Activated CD4-positive, CD25-positive, alpha-beta regulatory T cell (primary cell): ENCODE data around the gene MACROD1.

ENCODE experiments used
- DNase-seq, 4 experiments: peaks; one replicate each; lab custom pipeline; 2025; lab: John Stamatoyannopoulos, UW

The MACROD1 gene, protein sequence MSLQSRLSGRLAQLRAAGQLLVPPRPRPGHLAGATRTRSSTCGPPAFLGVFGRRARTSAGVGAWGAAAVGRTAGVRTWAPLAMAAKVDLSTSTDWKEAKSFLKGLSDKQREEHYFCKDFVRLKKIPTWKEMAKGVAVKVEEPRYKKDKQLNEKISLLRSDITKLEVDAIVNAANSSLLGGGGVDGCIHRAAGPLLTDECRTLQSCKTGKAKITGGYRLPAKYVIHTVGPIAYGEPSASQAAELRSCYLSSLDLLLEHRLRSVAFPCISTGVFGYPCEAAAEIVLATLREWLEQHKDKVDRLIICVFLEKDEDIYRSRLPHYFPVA

DNA sequence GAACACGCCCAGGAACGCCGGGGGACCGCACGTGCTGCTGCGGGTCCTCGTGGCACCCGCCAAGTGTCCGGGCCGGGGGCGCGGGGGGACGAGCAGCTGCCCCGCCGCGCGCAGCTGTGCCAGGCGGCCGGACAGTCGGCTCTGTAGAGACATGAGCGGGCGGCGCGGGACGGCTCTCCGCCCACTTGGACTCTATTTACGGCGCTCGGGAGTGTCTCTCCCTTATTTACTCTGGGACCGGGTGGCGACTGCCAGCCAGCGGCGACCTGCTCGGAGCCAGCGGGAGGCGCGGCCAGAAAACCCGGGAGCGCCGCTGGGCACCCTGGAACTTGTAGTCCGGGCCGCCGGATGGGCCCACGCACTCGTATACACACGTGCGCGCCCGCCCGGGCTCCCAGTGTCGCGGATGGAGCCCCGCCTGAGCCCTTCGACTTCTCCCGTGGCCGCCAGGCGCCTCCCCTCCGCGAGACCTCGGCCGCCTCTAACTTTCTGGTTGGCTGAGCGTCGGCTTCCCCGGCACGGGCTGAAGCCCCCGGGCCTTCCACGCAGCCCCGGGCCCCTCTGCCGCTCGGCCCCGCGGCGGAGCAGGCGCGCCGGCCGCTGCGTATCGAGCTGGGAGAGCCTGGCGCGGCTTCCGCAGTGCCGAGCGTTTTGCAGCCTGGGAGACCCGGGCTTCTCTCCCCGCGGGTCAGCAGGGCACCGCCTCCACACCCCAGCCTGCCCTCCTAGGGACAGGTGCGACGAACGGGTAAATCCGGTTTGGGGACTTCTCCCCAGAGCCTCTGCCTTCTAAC is at the start of gene MACROD1:
Gene MACROD1, minus strand, starts transcription at position 272 of the 794 bp plus-strand sequence. Its CDS starts 119 bp downstream, at position 153.
- DNase-seq: peak; percentile 49 to 62 (median 56)

DNA sequence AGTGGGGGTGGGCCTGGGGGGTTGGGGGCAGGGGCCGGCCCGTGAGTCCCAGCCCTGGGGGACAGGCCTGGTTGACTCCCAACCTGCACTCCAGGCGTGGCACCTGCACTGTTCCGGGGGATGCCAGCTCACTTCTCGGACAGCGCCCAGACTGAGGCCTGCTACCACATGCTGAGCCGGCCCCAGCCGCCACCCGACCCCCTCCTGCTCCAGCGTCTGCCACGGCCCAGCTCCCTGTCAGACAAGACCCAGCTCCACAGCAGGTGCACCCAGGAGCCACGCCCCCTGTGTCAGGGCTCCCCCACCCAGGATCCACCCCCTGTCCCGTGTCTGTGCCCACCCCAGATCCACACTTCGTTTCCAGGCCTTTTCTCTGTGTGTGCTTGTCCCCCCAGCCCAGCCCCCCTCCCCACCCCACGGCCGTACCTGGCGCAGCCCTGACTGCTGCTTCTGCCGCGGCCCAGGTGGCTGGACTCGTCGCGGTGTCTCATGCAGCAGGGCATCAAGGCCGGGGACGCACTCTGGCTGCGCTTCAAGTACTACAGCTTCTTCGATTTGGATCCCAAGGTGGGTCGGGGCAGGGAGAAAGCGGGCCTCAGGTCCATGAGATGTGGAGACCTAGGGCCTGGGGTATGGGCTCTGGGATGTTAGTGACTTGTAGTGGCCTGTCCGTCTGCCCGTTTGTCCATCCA is 45.4 kb upstream of the MACROD1 start:
- DNase-seq: no peak

DNA sequence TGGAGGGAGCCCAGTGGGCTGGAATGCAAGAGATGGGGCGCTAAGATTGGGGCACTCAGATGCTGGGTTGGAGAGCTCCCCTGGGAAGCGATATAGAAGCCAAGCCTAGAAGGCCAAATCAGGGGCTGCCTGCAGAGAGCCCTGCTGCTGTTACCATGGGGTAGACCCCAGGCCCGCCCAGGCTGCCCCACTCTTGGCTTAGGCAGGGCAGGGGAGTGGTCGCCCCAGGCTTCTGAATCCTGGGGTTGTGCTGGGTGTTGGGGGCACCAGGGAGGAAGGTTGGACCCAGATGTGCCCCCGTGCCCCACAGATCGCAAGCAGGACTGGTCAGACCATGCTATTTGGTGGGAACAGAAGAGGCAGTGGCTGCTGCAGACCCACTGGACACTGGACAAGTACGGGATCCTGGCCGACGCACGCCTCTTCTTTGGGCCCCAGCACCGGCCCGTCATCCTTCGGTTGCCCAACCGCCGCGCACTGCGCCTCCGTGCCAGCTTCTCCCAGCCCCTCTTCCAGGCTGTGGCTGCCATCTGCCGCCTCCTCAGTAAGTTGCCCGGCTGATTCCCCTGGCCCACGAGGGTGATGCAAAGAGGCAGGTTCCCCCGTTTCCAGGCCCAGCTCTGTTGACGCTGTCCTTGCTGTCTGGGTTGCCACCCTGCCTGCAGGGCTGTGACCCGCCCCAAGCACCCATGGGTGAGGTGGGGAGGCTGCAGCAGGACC is 44.5 kb upstream of the MACROD1 start:
- DNase-seq: no peak

DNA sequence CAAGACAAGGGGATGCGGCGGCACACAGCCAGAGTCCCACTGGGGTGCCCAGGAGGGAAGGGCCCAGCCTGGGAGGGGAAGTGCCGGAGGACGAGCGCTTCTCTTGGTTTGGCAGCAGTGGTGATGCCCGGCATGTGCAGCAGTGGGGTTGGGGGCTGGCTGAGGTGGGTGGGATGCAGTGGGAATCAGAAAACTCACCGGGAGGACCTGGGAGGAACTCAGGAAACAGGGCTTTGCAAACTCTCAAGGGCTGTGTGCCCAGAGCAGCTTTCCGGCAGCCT is 43.6 kb upstream of the MACROD1 start:
- no peak for DNase-seq

DNA sequence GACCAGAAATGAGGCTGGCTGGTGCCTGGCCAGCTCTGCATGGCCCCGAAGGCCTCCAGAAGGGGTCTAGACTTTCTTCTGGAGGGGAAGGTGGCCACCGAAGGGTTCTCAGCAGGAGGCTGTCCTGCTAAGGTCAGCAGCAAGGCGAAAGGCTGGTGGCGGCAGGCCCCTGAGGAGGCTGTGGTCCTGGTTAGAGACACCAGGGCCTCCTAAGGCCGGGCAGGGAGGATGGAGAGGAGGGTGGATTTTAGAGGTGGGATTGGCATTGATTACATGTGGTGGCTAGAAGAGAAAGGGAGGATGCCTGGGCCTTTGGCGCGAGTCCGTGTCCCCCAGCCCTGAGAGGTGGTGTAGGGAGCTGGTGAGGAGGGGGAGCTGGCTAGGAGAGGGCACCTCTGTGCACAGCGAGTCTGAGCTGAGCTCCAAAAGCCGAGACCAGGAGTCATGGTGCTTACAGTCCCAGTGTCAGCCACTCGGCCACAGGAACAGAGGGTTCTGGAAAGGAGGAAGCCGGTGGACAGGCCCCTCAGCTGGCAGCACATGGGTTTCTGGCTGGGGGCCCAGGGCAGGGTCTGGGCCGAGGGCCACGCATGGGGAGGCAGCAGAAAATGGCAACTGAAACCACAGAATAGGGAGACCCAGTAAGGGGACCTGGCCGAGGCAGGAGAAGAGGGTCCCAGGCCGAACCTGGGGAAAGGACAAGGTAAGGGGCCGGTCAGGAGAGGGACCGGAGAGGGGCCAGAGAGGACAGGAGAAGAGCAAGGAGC is 43.1 kb upstream of the MACROD1 start:
- no peak for DNase-seq

DNA sequence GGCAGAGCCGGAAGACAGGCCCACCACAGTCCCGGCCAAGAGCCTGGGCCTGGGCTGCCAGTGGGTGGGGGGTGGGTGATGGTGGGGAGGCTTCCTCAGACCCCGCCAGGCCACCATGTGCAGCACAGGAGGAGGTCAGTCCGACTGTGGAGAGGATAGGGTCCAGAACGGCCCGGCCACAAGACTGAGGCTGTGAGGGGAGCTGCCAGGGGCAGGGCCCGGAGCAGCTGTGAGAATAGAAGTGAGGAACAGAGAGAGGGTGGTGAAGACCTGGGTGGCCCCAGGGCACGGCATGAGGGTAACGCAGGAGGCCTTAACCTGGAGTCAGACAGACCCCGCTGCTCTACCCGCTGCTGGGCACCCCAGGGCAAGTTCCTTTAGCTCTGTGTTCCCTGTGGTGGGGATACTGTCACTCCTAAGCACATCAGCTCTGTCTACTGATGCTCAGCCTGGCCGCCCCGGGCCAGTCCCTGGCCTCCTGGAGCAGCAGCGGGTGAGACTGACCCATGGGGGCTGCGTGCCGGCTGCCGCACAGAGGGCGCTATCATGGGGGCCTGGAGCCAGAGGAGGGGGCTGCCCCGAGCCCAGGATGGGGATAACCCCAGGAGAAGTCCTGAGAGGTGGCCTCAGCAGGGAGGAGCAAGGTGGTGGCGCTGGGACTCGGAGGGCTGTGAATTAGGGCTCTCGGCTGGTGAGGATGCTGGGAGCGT is 42.3 kb upstream of the MACROD1 start:
- no peak for DNase-seq

DNA sequence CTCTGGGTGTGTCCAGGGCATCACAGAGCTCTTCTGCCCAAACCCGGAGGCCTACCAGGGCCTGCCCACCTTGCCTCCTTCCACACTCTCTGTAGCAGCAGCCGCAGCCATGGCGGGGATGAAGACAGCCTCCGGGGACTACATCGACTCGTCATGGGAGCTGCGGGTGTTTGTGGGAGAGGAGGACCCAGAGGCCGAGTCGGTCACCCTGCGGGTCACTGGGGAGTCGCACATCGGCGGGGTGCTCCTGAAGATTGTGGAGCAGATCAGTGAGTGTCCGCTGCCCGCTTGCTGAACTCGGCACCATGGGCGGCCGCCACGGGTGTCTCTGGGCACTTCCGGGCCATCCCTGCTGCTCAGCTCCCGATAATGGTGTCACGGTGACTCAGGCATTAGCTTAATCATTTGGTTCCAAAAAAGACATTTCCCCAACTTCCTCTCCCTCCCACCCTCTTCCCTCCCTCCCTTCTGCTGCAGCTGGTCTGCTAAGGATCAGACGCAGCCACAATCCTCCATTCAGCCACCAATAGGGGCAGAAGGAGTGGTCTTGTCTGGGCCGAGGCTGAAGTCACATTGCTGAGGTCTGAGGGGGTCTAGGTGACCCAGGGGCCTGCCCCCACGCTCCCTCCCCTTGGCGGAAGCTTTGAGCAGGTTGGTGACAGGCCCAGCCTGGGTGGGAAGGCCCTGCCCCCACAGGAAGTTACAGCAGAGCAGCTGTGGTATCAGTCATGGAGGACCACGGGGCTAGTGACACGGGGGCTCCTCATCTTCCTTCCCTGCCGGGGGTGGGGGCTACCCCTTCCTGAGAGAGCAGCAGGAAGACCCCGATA is 41.6 kb upstream of the MACROD1 start:
- peak; percentile 59 to 70 (median 62) for DNase-seq

DNA sequence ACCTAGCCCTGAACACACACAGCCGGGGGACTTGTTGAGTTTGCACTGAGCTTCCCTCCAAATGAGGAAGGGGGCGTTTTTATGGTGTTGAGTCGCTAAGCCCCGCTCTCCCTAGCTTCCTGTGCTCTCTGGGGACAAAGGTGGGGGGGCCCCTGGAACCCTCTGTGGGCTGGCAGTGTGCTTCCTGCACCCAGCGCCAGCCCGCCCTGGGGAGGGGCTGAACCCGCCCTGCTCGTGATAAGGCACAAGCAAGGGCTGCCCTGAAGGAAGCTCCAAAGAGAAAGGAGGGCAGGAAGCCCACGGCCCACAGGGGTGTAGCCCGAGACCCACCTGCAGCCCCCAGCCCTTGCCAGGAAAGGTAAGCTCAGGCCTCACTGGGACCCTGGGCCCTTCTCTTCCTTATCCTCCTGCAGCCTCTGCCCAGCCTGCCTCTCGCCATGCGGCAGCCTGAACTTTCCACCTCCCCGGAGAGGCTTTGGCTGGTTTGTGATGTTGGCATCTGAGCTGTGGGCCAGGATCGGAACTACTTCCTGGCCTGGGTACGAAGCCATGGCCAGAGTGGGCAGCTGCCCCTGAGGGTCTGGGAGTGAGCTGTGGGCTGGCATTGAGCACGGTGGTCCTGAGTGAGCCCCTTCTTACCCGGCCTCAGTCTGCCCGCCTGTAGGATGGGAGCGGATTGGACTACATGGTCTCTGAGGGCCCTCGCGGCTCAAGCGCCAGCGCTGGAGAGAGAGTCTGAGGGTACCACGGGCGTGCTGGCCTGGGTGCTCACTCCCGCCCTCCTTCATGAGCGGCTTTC is 40.7 kb upstream of the MACROD1 start, which contains the start of gene FERMT3:
Gene FERMT3, plus strand, starts transcription at position 265 of the 799 bp plus-strand sequence. CDS start 644 bp downstream, outside the sequence.
- DNase-seq: peak in 3 of 4 experiments; percentile 43 to 63 (median 48)

DNA sequence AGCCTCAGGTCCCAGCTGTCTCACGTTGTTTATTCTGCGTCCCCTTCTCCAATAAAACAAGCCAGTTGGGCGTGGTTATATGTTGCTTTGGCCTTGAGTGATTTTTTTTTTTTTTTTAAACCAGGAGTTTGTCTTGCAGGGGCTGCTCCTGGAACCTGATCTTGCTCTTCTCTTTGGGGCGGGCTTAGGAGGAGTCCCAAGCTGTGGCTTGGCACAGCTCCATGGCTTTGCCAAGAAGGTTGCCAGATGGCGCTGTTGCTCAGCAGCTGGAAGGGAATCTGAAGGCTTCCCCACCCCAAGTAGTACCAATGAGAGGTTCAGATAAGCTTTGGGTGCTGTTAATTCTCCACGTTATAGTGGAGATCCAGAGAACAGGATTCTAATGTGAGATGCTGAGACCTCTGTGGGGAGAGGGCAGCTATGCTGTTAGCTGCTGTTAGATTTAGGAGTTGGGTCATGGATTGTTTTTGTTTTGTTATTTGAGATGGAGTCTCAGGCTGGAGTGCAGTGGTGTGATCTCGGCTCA is 38.6 kb upstream of the MACROD1 start:
- peak in 3 of 4 experiments; percentile 35 to 64 (median 58) for DNase-seq

DNA sequence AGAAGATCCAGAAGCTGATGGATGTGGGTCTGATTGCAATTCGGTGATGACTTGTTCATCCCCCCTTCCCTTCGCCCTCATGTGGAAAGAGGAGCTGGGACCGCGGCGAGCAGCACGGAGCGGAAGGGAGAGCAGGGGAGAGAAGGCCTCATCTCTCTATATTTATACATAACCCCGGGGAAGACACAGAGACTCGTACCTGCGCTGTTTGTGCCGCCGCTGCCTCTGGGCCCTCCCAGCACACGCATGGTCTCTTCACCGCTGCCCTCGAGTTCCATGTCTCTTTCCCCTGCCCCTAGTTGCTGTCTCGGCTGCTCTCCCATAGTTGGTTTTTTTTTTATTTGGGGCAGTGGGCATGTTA is 38.1 kb upstream of the MACROD1 start:
- DNase-seq: no peak

DNA sequence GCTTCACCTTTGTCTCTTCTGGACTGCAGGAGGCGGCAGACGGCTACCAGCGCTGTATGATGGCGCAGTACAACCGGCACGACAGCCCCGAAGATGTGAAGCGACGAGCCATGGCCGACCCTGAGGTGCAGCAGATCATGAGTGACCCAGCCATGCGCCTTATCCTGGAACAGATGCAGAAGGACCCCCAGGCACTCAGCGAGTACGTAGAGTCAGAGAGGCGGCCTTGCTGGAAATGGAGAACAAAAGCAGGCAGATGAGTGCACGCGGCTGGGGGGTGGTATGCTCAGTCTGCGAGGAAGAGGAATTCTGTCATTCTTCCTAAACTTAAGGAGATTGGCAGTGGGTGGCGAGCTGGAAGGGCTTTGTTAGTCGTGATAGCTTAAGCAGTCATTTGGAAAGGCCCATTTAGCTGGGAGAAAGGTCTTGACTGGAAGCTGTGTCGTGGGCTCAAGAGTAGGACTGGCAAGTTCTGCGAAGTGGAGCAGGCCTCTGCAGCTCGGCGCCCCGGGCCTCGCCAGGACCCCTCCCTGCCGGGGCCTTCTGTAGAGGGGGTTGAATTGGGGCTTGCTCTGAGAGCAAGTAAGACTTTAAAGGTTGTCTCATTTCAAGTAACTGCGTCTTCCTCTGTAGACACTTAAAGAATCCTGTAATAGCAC is 37.6 kb upstream of the MACROD1 start:
- DNase-seq: no peak

DNA sequence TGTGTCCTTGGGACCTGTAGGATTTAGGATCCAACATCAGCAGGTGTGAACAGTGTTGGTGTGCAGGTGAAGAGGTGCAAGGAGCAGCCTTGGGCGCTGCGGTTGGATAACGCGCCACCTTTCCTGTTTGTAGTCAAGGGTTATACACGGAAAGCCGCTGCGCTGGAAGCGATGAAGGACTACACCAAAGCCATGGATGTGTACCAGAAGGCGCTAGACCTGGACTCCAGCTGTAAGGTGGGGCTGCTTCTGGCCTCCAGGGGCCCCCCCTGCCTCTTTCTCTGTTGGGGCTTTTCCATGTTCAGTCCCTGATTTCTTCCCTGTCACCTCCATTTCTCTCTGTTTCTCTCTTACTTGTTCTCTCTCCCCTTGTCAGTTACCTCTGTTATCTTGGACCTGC is 37.1 kb upstream of the MACROD1 start:
- DNase-seq: no peak

DNA sequence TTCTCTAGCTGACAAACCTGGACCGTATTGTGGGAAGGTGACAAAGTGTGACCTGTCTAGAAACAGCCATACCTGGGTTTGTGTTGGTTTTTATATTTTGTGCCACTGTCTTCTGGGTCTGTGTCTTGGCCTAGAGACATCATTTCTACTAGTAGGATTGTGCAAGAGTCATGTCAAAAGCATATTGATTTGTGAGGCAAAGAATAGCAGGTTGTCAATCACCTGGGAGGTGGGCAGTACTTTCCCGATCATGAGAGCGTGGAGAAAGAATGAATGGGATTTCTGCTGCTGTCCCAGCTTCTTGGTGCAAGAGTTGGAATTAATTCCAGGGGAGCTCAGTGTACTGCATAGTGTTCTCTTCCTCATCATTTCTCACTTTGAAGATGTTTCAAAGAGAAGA is 35.6 kb upstream of the MACROD1 start:
- no peak for DNase-seq

DNA sequence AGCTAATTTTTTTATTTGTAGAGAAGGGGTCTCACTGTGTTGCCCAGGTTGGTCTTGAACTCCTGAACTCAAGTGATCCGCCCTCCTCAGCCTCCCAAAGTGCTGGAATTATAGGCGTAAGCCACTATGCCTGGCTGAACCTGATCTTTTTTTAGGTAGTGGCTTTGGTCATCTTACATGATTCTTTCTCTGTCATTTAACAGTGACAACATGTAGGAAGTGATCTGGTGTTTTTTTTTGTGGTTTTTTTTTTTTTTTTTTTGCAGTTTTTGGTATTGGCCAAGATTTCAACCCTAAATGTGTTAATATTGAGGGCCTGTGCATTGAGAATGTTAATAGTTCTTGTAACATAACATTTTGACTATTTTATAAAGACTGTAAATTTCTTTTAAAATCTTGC is 32.6 kb upstream of the MACROD1 start:
- DNase-seq: no peak

DNA sequence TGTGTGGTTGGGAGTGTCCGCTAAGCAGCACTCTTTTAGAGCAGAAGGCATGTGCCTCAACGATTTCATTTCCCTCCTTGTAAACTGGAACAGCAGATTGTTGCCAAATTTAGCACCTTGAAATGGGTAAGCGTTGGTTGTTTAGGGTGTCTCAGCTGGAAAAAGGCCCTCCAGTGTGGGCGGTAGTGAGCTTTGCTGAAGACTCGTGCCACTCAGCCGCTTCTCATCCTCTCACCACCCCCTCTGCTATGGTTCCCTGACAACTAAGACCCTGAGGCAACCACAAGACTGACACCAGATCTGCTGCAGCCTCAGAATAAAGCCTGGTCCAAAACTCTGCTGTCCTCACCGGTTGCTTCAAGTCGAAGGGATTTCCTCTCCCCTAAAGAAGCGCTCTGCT is 30.7 kb upstream of the MACROD1 start:
- DNase-seq: no peak

DNA sequence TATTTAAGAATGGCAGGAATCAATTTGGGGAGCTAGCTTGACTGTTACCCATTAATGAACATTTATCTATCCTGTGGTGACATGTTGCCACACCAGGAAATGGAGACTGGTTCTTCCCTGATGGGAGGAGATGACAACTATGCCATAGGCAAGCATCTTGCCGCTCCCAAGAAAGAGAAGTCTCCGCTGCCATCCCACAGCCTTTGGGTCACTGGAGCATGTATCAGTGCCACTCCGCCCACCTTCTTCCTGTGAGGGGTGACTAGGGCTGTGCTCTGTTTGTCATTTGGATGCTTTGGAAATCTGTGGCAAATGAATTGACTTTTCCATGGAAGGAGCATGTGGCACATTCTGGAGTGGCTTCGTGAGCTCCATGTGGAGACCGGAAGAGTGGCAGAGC is 26.5 kb upstream of the MACROD1 start:
- DNase-seq: no peak

DNA sequence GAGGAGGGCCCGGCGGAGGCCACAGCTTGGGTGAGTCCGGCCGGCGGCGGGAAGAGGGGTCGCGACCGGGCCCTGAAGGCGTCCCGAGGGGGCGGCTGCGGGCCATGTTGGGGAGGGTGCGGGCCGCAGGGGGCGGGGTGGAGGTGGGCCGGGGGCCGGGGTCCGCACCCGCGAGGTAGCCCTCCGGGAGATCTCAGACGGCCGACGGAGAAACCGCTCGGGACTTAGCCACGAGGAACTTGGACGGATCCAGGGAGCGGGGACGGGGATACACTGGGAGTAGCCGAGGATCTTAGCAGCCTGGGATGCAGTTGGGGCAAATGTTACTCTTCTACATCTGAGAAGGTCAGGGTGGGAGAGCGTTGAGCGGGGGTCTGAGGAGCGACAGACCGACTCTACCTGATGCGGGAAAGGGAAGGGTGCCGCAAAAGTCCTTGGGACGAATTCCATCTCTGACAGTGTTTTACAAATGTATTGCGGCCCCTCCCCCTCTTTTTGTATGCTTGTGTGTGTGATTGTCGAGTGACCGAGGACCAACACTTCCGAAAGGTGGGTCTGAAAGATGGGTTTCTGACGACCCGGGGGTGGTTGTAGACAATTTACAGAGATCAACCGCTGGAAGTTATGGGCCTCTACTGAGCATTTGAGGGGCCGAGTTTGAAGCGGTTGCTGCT is 20.7 kb upstream of the MACROD1 start:
- no peak for DNase-seq
